AML-193 (cell line): ENCODE results near the gene G6PC3.

Source experiments
- DNase-seq, 2 experiments: peaks; one replicate each; lab custom pipeline; 2025; lab: John Stamatoyannopoulos, UW

Gene G6PC3

GRCh38 chr17:44059101-44059892, 11.2 kb upstream of the G6PC3 start:
- no peak for DNase-seq

GRCh38 chr17:44061446-44061845, 9.1 kb upstream of the G6PC3 start:
- DNase-seq: no peak

GRCh38 chr17:44062871-44063270, 7.7 kb upstream of the G6PC3 start:
- no peak for DNase-seq

GRCh38 chr17:44063704-44064639, 6.6 kb upstream of the G6PC3 start:
- DNase-seq: no peak

- DNase-seq: no peak
These were observed 4.8 kb upstream of the G6PC3 start for GRCh38 chr17:44065668-44066203.

GRCh38 chr17:44066204-44066930, 4.2 kb upstream of the G6PC3 start, which contains the start of gene LSM12:
Gene LSM12 (minus strand): TSS chr17:44066671. CDS start chr17:44066587, 84 bp downstream.
- DNase-seq: peak; percentile 87 to 90

- no peak for DNase-seq
These were observed 3.0 kb upstream of the G6PC3 start for GRCh38 chr17:44067545-44067940.

- DNase-seq: peak in 1 of 2 experiments; percentile 28
These were observed 521 bp upstream of the G6PC3 start for GRCh38 chr17:44069974-44070454.

- no peak for DNase-seq
These were observed 624 bp downstream of the G6PC3 start for GRCh38 chr17:44071198-44071520.

- peak; percentile 42 to 47 for DNase-seq
These were observed 1.2 kb downstream of the G6PC3 start for GRCh38 chr17:44071772-44072171.

- DNase-seq: no peak
These were observed 3.8 kb downstream of the G6PC3 start for GRCh38 chr17:44074231-44074910.

GRCh38 chr17:44074911-44075285, 4.4 kb downstream of the G6PC3 start:
- DNase-seq: no peak

GRCh38 chr17:44075598-44076293, 5.2 kb downstream of the G6PC3 start:
- no peak for DNase-seq

- DNase-seq: no peak
These were observed 6.4 kb downstream of the G6PC3 start for GRCh38 chr17:44076716-44077594.

GRCh38 chr17:44077595-44077909, 7.0 kb downstream of the G6PC3 start:
- DNase-seq: peak; percentile 75 to 85

GRCh38 chr17:44078412-44078811, 7.9 kb downstream of the G6PC3 start:
- DNase-seq: no peak

- no peak for DNase-seq
These were observed 9.6 kb downstream of the G6PC3 start for GRCh38 chr17:44079877-44080821.

GRCh38 chr17:44081681-44082080, 11.1 kb downstream of the G6PC3 start:
- DNase-seq: no peak
